ENCODE measurements around the gene SNX11.

Gene SNX11

DNA sequence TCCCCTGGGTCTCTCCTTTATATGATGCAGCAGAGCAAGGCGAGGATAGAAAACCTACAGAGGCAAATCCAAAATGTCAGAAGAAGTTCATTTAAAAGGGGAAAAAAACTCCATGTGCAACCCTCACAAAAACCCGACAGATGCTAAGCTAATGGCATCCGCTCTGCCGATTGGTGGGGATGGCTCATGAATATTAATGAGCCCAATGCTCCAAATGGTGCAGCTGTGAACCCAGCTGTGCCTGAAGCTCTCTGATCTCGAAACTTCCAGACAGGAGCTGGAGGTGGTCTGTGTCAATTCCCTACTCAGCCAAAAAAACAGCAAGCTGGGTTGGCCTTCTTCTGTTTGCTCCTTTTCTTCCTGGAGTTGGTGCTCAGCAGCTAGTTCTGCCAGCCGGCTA is 15.5 kb downstream of the SNX11 start:
- no peak overlapping the region for H3K9ac ChIP-seq (ENCODE audit: low read length)
- H3K36me3 ChIP-seq (ENCODE audit: insufficient read depth, low read length), result peaks cover 47% of the 10 kb centered on the region
- H3K27ac ChIP-seq (ENCODE audit: low read depth, low read length), result no peak overlapping the region
- H3K9me3 ChIP-seq (ENCODE audit: low read length), result no peaks in the 10 kb centered on the region
- no peak overlapping the region for H3K4me3 ChIP-seq (ENCODE audit: low read depth in 1 of 2, low read length in 2 of 2)
- no peaks in the 10 kb centered on the region for H3K27me3 ChIP-seq (ENCODE audit: control insufficient read depth in 1 of 2, insufficient read depth in 2 of 2, low read length in 2 of 2)
- H3K4me1 ChIP-seq (ENCODE audit: insufficient read depth, low read length), result no peaks in the 10 kb centered on the region

DNA sequence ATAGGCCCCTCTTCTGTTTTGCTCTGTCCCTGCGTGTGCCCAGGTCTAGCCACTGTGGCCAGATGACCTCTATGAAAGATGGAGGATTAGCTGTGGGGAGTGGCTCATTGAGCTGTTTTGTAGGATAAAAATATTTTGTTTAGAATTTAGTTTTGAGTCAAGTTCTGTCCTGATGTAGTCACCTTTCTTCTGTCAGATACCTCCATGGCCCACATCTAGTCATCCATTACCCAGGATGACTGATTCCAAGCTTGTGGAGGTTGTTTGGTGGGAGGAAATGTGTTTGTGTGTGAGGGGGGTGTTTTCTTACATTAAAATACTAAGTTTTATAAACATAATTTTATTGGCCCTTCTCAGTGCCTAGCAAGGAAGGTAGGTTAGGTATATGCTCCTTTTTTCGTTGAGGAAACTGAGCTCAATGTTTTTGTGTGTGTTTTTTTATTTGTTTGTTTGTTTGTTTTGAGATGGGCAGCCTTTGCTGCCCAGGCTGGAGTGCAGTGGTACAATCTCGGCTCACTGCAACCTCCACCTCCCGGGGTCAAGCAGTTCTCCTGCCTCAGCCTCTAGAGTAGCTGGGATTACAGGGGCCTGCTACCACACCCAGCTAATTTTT is 16.3 kb downstream of the SNX11 start:
- Histone ChIP-seq H3K27me3 (ENCODE audit: control insufficient read depth in 1 of 2, insufficient read depth in 2 of 2, low read length in 2 of 2) (no peaks in the 10 kb centered on the region), H3K9me3 (ENCODE audit: low read length) (no peaks in the 10 kb centered on the region), H3K36me3 (ENCODE audit: insufficient read depth, low read length) (peaks cover 41% of the 10 kb centered on the region), H3K4me3 (ENCODE audit: low read depth in 1 of 2, low read length in 2 of 2) (no peak overlapping the region), H3K27ac (ENCODE audit: low read depth, low read length) (no peak overlapping the region), H3K4me1 (ENCODE audit: insufficient read depth, low read length) (no peaks in the 10 kb centered on the region), H3K9ac (ENCODE audit: low read length) (no peak overlapping the region)

DNA sequence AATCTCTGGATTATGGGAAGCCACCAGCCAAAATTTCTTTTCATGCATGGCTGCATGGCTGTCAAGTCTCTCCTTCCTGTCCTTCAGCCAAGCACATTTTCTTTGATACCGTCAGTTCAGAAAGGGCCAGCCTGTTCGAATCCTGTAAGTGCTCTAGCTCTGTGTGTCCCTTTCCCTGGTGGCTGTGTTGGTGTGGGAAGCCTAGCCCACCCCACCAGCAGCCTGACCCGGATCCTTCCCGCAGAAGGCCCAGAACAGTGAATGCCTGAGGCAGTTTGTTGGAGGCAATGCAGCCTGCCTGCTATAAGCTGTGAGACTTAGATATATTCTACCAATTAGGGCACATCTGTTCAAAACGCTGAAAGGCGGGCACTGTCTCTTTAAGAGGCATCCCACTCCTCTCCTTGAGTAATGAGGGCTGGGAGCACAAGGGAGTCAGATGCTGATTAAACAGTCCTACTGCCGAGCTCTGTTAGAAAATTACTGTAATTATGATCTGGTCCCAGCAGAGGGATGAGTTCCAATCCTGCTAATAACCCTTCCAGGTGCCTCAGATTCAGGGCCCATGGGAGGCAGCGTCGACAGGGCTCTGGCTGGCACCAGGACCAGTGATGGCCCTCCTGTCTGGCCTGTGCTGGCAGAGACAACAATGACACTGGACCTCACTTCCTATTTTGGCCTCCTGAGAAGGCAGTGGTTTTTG is 18.4 kb downstream of the SNX11 start:
- H3K4me3 ChIP-seq (ENCODE audit: low read depth in 1 of 2, low read length in 2 of 2), result no peak overlapping the region
- no peaks in the 10 kb centered on the region for H3K9me3 ChIP-seq (ENCODE audit: low read length)
- H3K27ac ChIP-seq (ENCODE audit: low read depth, low read length), result no peak overlapping the region
- H3K27me3 ChIP-seq (ENCODE audit: control insufficient read depth in 1 of 2, insufficient read depth in 2 of 2, low read length in 2 of 2), result peaks cover 0 to 6% of the 10 kb centered on the region in 2 donors
- peaks cover 35% of the 10 kb centered on the region for H3K36me3 ChIP-seq (ENCODE audit: insufficient read depth, low read length)
- no peak overlapping the region for H3K9ac ChIP-seq (ENCODE audit: low read length)
- no peaks in the 10 kb centered on the region for H3K4me1 ChIP-seq (ENCODE audit: insufficient read depth, low read length)

DNA sequence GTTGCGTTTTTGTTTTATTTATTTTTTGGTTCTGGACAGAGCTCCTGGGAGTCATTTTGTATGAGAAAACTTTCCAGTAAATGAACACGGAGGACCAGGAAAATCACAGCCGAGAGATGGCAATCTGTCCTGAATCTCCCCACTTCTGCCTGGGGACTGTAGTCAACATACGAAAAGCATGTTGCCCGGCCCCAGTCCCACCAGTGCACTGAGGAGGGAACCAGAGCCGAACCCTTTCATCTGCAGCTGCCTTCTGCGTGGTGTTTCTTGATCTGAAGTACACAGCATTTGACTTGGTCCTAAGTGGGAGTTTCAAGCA is 18.9 kb downstream of the SNX11 start:
- H3K27ac ChIP-seq (ENCODE audit: low read depth, low read length), result no peak overlapping the region
- peaks cover 30% of the 10 kb centered on the region for H3K36me3 ChIP-seq (ENCODE audit: insufficient read depth, low read length)
- no peaks in the 10 kb centered on the region for H3K4me1 ChIP-seq (ENCODE audit: insufficient read depth, low read length)
- H3K9me3 ChIP-seq (ENCODE audit: low read length), result no peaks in the 10 kb centered on the region
- H3K4me3 ChIP-seq (ENCODE audit: low read depth in 1 of 2, low read length in 2 of 2), result no peak overlapping the region
- peaks cover 0 to 6% of the 10 kb centered on the region in 2 donors for H3K27me3 ChIP-seq (ENCODE audit: control insufficient read depth in 1 of 2, insufficient read depth in 2 of 2, low read length in 2 of 2)
- H3K9ac ChIP-seq (ENCODE audit: low read length), result no peak overlapping the region

DNA sequence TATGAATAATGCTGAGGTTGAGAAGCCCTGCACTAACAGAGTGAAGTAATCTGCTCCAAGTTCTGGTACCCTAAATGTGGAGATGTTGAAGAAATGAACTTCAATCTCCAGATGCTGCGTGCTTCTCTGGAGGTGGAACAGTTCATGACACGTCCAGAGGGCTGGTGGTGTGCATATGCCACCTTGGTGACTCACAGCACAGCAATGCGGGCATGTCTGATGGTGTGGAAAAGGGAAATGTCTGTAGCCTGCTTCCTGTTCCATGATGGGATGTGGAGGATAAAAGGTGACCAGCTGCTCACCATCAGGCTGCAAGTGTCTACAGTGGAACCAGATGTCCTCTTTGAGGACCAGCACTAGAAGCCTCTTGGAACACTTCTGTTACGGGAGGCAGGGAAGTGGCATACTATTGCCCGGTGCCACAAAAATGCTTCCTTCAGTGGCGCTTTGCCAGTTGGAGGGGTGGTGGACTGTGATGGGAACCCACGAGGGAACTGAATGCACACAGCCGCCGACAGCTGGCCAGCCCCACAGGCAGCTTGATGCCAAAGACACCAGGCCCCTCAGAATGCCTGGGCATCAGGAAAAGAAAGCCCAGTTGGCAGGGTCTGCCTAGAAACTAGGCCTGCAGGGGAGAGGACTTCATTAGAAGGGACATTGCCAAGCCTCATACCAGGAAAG is 19.9 kb downstream of the SNX11 start:
- H3K27ac ChIP-seq (ENCODE audit: low read depth, low read length), result no peak overlapping the region
- H3K9ac ChIP-seq (ENCODE audit: low read length), result no peak overlapping the region
- H3K4me1 ChIP-seq (ENCODE audit: insufficient read depth, low read length), result no peaks in the 10 kb centered on the region
- peaks cover 0 to 6% of the 10 kb centered on the region in 2 donors for H3K27me3 ChIP-seq (ENCODE audit: control insufficient read depth in 1 of 2, insufficient read depth in 2 of 2, low read length in 2 of 2)
- no peaks in the 10 kb centered on the region for H3K9me3 ChIP-seq (ENCODE audit: low read length)
- no peak overlapping the region for H3K4me3 ChIP-seq (ENCODE audit: low read depth in 1 of 2, low read length in 2 of 2)
- peaks cover 20% of the 10 kb centered on the region for H3K36me3 ChIP-seq (ENCODE audit: insufficient read depth, low read length)

DNA sequence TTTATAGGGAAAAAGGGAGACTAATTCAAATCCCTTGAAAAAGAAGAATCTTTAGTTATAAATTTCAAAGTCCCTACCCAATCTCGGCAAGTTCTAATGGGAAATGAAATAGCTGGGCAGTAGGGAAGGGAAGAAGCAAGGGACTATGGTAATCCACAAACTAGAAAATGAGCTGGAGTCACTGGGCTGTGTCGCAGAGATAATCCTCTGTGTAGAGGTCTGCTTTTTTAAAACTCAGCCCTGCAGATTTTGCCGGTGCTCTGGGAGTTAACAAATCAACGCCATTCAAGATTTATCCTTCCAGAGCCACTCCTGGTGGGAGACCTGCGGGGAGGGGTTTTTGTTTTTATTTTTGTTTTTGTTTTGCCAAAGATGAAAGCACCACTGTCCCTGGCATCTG is 20.8 kb downstream of the SNX11 start:
- no peaks in the 10 kb centered on the region for H3K4me1 ChIP-seq (ENCODE audit: insufficient read depth, low read length)
- no peak overlapping the region for H3K27ac ChIP-seq (ENCODE audit: low read depth, low read length)
- no peak overlapping the region for H3K4me3 ChIP-seq (ENCODE audit: low read depth in 1 of 2, low read length in 2 of 2)
- H3K9ac ChIP-seq (ENCODE audit: low read length), result no peak overlapping the region
- peaks cover 15% of the 10 kb centered on the region for H3K36me3 ChIP-seq (ENCODE audit: insufficient read depth, low read length)
- no peaks in the 10 kb centered on the region for H3K9me3 ChIP-seq (ENCODE audit: low read length)
- peaks cover 0 to 6% of the 10 kb centered on the region in 2 donors for H3K27me3 ChIP-seq (ENCODE audit: control insufficient read depth in 1 of 2, insufficient read depth in 2 of 2, low read length in 2 of 2)

DNA sequence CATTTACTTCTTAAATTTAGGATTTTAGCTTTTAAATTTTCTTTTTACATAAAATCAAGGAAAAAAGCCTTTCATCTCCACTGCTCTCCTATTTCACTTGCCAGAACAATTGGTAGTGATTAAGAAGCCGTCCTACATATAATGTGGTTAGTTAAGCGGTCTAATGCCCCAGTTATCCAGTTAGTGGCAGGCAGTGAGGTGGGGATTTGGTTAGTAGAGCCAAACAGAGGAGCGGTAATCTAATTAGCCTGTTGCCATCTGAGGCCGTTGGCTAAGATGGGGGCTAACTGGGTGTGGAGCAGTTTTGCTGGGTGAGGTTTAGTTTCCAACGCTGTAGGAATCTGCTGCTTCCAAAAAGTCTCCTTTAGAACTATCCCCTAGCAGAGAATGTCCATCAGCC is 22.4 kb downstream of the SNX11 start:
- H3K9me3 ChIP-seq (ENCODE audit: low read length), result no peaks in the 10 kb centered on the region
- H3K27me3 ChIP-seq (ENCODE audit: control insufficient read depth in 1 of 2, insufficient read depth in 2 of 2, low read length in 2 of 2), result peaks cover 0 to 6% of the 10 kb centered on the region in 2 donors
- H3K4me1 ChIP-seq (ENCODE audit: insufficient read depth, low read length), result no peaks in the 10 kb centered on the region
- H3K36me3 ChIP-seq (ENCODE audit: insufficient read depth, low read length), result peaks cover 15% of the 10 kb centered on the region
- no peak overlapping the region for H3K9ac ChIP-seq (ENCODE audit: low read length)
- no peak overlapping the region for H3K4me3 ChIP-seq (ENCODE audit: low read depth in 1 of 2, low read length in 2 of 2)
- H3K27ac ChIP-seq (ENCODE audit: low read depth, low read length), result no peak overlapping the region

DNA sequence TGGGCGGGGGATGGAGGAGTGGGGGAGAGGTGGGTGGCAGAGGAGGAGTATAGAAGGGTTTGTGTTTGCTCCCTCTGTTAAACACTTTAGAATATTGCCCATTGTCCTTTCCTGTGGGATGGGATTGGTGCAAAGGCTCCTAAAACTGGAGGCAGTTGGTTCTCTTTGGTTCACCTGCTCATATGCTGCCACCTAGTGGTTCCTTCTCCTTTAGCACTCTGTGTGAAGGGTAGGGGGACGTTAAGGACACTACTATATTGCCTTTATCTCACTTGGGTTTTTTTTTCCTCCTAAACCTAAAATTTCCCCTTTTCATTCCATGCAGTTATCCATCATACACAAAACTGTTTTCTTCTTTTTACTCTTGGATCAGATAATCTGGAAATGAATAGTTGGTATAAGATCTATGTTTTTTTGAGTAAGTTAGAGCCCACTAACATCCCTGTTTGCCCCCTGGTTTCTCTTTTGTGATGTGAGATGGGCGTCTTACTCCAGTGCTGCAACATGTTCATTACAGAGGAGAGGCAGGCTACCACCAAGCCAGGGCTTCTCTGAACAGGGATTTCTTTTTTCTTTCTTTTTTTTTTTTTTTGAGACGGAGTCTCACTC is 23.8 kb downstream of the SNX11 start:
- Histone ChIP-seq H3K4me1 (ENCODE audit: insufficient read depth, low read length) (no peaks in the 10 kb centered on the region), H3K9ac (ENCODE audit: low read length) (no peak overlapping the region), H3K27me3 (ENCODE audit: control insufficient read depth in 1 of 2, insufficient read depth in 2 of 2, low read length in 2 of 2) (peaks cover 0 to 6% of the 10 kb centered on the region in 2 donors), H3K27ac (ENCODE audit: low read depth, low read length) (no peak overlapping the region), H3K36me3 (ENCODE audit: insufficient read depth, low read length) (peaks cover 7% of the 10 kb centered on the region), H3K4me3 (ENCODE audit: low read depth in 1 of 2, low read length in 2 of 2) (no peak overlapping the region), H3K9me3 (ENCODE audit: low read length) (no peaks in the 10 kb centered on the region)

DNA sequence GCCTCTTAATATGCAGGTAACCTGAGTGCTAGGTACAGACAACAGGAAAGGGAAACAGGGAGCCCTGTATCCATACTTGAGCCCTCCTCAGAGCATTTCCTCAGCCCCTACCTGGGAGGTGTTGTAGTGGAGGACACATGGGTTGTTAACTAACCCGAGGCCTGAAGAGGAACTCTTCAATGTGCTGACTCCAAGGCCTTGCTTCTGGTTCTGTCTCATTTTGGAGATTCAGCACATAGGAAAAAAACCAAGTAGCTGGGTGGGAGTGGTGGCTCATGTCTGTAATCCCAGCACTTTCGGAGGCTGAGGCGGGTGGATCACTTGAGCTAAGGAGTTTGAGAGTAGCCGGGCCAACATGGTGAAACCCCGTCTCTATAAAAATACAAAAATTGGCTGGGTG is 24.8 kb downstream of the SNX11 start:
- no peaks in the 10 kb centered on the region for H3K36me3 ChIP-seq (ENCODE audit: insufficient read depth, low read length)
- no peak overlapping the region for H3K9ac ChIP-seq (ENCODE audit: low read length)
- no peaks in the 10 kb centered on the region for H3K9me3 ChIP-seq (ENCODE audit: low read length)
- no peak overlapping the region for H3K4me3 ChIP-seq (ENCODE audit: low read depth in 1 of 2, low read length in 2 of 2)
- H3K27me3 ChIP-seq (ENCODE audit: control insufficient read depth in 1 of 2, insufficient read depth in 2 of 2, low read length in 2 of 2), result peaks cover 0 to 6% of the 10 kb centered on the region in 2 donors
- H3K4me1 ChIP-seq (ENCODE audit: insufficient read depth, low read length), result no peaks in the 10 kb centered on the region
- no peak overlapping the region for H3K27ac ChIP-seq (ENCODE audit: low read depth, low read length)

DNA sequence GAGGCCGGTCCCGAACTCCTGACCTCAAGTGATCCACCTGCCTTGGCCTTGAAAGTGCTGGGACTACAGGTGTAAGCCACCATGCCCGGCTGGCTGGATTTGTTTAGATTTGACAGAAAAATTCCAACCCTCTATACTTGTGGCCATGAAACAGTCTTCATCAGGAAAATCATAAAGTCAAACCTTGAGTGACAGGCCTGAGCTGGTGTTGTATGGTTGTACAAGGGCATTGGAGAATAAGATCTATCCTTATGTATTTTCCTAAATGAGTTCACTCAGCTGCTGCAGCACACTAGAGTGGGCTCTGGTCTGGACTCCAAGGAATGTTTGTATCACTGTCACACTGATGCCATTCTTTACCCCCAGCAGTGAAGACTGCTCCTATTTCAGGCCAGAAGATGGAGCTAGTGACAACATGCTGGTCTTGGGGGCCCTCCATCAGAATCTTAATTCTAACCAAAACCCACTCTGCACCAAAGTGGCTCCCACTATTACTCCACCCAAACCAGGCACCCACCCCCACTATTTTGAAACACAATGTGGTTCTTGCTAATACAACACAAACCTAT is 27.4 kb downstream of the SNX11 start:
- Histone ChIP-seq H3K36me3 (ENCODE audit: insufficient read depth, low read length) (no peaks in the 10 kb centered on the region), H3K9ac (ENCODE audit: low read length) (no peak overlapping the region), H3K4me1 (ENCODE audit: insufficient read depth, low read length) (no peaks in the 10 kb centered on the region), H3K9me3 (ENCODE audit: low read length) (no peaks in the 10 kb centered on the region), H3K27me3 (ENCODE audit: control insufficient read depth in 1 of 2, insufficient read depth in 2 of 2, low read length in 2 of 2) (peaks cover 0 to 4% of the 10 kb centered on the region in 2 donors), H3K27ac (ENCODE audit: low read depth, low read length) (no peak overlapping the region), H3K4me3 (ENCODE audit: low read depth in 1 of 2, low read length in 2 of 2) (no peak overlapping the region)

DNA sequence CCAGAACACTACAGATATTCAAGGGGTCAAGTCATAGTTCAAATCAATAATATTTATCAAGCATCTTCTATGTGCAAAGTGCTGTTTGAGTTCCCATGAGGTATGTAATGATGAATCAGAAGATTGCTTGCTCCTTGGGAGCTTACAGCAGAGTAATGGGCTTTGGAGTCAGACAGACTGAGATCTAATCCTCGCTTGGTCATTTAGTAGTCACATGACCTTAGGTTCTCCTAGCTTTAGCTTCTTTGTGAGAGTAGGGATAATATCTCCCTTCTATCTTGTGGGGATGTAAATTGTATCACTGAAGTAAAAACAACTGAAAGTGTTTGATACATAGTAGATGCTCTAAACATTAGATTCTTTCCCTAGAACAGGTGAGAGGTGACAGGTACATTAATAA is 30.1 kb downstream of the SNX11 start:
- Histone ChIP-seq H3K27ac (ENCODE audit: low read depth, low read length) (no peak overlapping the region), H3K36me3 (ENCODE audit: insufficient read depth, low read length) (no peaks in the 10 kb centered on the region), H3K27me3 (ENCODE audit: control insufficient read depth in 1 of 2, insufficient read depth in 2 of 2, low read length in 2 of 2) (no peaks in the 10 kb centered on the region), H3K9me3 (ENCODE audit: low read length) (no peaks in the 10 kb centered on the region), H3K9ac (ENCODE audit: low read length) (no peak overlapping the region), H3K4me3 (ENCODE audit: low read depth in 1 of 2, low read length in 2 of 2) (no peak overlapping the region), H3K4me1 (ENCODE audit: insufficient read depth, low read length) (no peaks in the 10 kb centered on the region)
